Body of pancreas (tissue), 4 donors: ENCODE data around the gene MACROH2A1. TPM values are rescaled to one million over a fixed set of nuclear protein-coding genes. Genes with fewer than 3 reads are reported as not detected.

Experiments
- ATAC-seq: fragments of 150-250 bp; one replicate; pipeline ENCODE4 v1.9.1; 2016
- DNase-seq, 4 donors: peaks; one replicate each; pipeline ENCODE4 v3.0.0-alpha.2; 2019
- H3K27ac ChIP-seq, 4 donors: fragments of 200-600 bp; sonication (generic); 1 replicate in 3 of 4; 2 replicates in 1 of 4; pipeline versions ENCODE4 v1.5.1 to v1.6.1; 2016 to 2019; ENCODE audit warnings: mild to moderate bottlenecking in 1 of 4, mixed read lengths in 1 of 4, moderate library complexity in 1 of 4
- H3K27me3 ChIP-seq, 2 donors: fragments of 200-600 bp; sonication (generic); one replicate each; pipeline ENCODE4 v1.6.0; 2016; ENCODE audit warnings: mild to moderate bottlenecking in 1 of 2
- H3K36me3 ChIP-seq, 2 donors: fragments of 200-600 bp; sonication (generic); replicated peaks in 1 of 2; 2 replicates each; pipeline ENCODE4 v1.5.1; 2016; ENCODE audit warnings: low read depth in 2 of 2; ENCODE audit not compliant: insufficient read depth in 1 of 2
- H3K4me1 ChIP-seq: fragments of 200-600 bp; sonication (generic); one replicate; pipeline ENCODE4 v1.6.0; 2016
- H3K4me3 ChIP-seq, 2 donors: fragments of 200-600 bp; sonication (generic); 1 replicate in 1 of 2; 2 replicates in 1 of 2; pipeline ENCODE4 v1.5.1; 2016 to 2019
- H3K9me3 ChIP-seq, 3 donors: fragments of 200-600 bp; sonication (generic); 1 replicate in 2 of 3; 2 replicates in 1 of 3; pipeline ENCODE4 v1.5.1; 2016
- POLR2A ChIP-seq, 3 donors: fragments of 450-650 bp; IDR thresholded peaks; one replicate each; pipeline ENCODE4 v1.6.1; 2016; ENCODE audit warnings: antibody characterized with exemption in 3 of 3, mild to moderate bottlenecking in 2 of 3
- whole genome bisulfite sequencing, 2 donors: methylation state at CpG; one replicate each; pipeline ENCODE4 v1.1.5; 2017; 5-methylcytosine and 5-hydroxymethylcytosine counted together
- intact Hi-C: fragments of 100-400 bp; cut with DNase I; formaldehyde crosslinking; loops from one replicate; pipeline ENCODE4 v1.15.1; 2023
- total RNA-seq, 2 donors: library from RNA; depleted of rRNA; stranded (reverse); fragments of >200 nt; gene quantifications; one replicate each; pipeline ENCODE4 v1.1.0, GENCODE V29; 2016
- TF ChIP-seq, protein P1 (sequence below), 7 experiments: fragments of 450-650 bp in 4 of 7; fragments of 200-600 bp in 3 of 7; sonication (generic) in 3 of 7; IDR thresholded peaks; one replicate each; pipeline ENCODE4 v1.5.1; 2016 to 2019; ENCODE audit warnings: antibody characterized with exemption in 7 of 7

MACROH2A1 gene
- total RNA-seq, 2 donors from 2014 or later = 78.9 to 142 TPM

DNA sequence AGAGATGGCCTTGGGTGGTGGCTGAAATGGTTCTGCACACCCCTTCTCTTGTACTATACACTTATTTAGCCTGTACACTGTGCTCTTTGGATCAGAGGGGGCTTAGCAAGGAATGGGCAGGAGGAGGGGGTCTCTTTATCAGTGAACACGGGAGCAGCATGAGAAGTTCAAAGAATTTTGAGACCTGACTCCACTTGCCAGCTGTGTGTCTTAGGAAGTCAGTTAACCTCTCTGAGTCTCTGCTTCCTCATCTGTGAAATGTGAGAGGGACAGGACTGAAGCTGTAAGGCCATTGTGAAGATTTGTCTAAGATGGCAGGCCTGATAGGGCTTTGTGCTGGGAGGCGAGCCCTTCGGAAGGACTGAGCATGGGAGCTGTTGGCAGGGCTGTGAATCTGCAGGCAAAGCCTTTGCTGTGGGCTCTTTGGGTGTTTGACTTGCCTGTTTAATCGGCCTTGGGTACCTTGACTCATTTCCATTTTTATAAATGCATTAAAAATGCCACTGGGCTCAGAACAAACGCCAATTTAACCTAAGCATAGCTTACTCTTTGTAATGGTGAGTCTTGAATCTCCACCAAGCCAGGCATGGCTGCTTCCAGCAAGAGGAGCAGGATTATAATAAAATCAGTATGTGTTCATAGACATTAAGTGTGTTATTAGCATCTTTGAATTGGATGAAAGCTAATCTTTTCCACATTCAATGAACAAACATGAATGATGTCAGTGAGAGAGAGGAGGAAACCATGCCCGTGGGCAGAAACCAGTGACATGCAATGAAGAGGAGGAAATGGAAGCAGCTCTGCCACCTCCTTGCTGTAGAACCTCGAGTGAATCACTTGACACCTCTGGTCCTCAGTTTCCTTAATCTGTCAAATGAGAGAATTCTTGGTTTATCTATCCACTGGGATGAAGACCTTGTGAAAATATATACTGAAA is 89.4 kb downstream of the MACROH2A1 start:
- Histone ChIP-seq H3K36me3 (no peaks in the 10 kb centered on the region), H3K27me3 (no peaks in the 10 kb centered on the region), H3K4me1 (no peaks in the 10 kb centered on the region), H3K27ac (no peak overlapping the region), H3K9me3 (no peaks in the 10 kb centered on the region), H3K4me3 (no peak overlapping the region)
- ATAC-seq = no peak
- TF ChIP-seq POLR2A (IDR thresholded peaks at IDR 0.05) = no peak
- TF ChIP-seq, protein P1, sequence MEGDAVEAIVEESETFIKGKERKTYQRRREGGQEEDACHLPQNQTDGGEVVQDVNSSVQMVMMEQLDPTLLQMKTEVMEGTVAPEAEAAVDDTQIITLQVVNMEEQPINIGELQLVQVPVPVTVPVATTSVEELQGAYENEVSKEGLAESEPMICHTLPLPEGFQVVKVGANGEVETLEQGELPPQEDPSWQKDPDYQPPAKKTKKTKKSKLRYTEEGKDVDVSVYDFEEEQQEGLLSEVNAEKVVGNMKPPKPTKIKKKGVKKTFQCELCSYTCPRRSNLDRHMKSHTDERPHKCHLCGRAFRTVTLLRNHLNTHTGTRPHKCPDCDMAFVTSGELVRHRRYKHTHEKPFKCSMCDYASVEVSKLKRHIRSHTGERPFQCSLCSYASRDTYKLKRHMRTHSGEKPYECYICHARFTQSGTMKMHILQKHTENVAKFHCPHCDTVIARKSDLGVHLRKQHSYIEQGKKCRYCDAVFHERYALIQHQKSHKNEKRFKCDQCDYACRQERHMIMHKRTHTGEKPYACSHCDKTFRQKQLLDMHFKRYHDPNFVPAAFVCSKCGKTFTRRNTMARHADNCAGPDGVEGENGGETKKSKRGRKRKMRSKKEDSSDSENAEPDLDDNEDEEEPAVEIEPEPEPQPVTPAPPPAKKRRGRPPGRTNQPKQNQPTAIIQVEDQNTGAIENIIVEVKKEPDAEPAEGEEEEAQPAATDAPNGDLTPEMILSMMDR (IDR thresholded peaks at IDR 0.05) = no peak
- 65 to 66% methylated on average over 7 of the region's 7 CpGs for WGBS, 2 donors
- intact Hi-C loops = no loop called here
- DNase-seq = no peak

DNA sequence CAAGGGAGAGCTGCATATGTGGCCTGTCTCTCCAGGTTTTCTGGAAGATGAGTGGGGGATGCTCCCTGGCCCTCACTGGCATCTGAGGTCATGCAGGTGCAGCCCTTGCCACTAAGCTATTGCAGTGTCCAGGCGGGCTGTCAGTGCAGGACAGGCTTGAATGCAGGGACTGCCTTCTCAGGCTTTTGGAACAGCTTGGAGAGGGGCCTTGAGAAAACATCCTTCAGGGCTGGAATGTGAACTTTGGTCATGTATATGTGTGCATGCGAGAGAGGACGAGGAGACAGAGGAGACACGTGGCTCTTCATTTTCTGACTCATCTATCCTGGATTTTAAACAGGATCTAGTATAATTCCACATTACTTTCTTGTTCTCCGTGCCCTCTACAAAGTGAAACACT is 90.3 kb downstream of the MACROH2A1 start:
- TF ChIP-seq POLR2A (IDR thresholded peaks at IDR 0.05) = no peak
- TF ChIP-seq, protein P1 (IDR thresholded peaks at IDR 0.05) = no peak
- ATAC-seq = no peak
- Histone ChIP-seq H3K4me3 (no peak overlapping the region), H3K27ac (no peak overlapping the region), H3K27me3 (no peaks in the 10 kb centered on the region), H3K36me3 (no peaks in the 10 kb centered on the region), H3K9me3 (no peaks in the 10 kb centered on the region), H3K4me1 (no peaks in the 10 kb centered on the region)
- 65 to 70% methylated on average over 5 of the region's 5 CpGs for WGBS, 2 donors
- no peak for DNase-seq
- intact Hi-C loops = no loop called here

DNA sequence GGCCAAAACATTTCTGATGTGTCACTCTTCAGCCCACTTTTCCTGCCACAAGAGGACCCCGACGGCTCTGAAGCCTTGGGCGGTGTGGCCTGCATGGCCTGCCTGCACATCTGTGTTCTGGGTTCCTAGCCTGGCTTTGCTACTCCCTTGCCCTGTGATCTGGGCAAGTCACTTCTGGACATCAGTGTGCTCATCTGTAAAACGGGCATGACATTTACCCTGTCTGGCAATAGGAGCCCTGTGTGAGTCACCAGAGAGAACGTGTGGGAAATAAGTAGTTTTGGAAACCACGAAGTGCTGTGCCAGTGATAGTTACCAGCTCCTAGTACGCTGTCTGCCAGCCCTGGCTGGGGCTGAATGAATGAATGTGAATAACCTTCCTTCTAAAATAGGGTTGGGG is 90.8 kb downstream of the MACROH2A1 start:
- 73 to 74% methylated on average over 7 of the region's 7 CpGs for WGBS, 2 donors
- no peaks in the 10 kb centered on the region for H3K36me3 ChIP-seq
- H3K27ac ChIP-seq = no peak overlapping the region
- intact Hi-C loops = no loop called here
- no peak for DNase-seq
- no peaks in the 10 kb centered on the region for H3K9me3 ChIP-seq
- H3K4me3 ChIP-seq = no peak overlapping the region
- TF ChIP-seq POLR2A (IDR thresholded peaks at IDR 0.05) = no peak
- TF ChIP-seq, protein P1 (IDR thresholded peaks at IDR 0.05) = no peak
- no peak for ATAC-seq
- H3K27me3 ChIP-seq = no peaks in the 10 kb centered on the region
- H3K4me1 ChIP-seq = no peaks in the 10 kb centered on the region

DNA sequence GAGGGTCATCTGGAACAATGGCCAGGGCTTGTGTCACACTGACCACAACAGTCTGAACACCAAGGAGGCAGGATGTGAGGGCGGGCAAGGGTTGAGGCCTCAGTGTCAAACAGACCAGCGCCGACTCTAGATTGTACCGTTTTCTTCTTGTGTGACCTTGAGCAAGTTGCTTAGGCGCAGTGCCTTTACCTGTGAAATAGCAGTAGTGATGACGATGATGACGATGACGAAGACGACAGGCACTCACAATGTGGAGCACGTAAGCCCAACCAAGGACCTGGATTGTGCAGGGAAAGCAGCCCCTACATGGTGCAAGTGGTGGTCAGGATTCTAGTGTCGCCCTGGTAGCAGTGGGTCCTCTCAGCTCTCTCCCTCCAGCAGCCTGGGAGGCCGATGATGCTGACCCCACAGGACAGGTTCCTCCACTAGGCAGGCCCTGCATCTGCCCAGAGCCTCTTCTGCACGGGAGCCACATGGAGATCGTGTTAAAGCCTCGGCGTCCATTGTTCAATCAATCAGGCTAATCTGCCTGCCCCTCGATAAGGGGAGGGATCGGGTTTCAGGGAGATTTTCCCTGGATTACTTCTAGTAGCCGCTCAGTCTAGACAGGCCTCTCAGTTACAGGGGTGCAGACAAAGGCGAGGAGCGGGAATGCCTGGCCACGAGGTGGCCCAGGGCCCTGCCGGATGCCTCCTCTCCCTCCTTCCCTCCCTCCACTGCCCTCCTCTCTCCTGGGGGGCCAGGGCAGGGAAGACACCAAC is 91.7 kb downstream of the MACROH2A1 start:
- 64 to 70% methylated on average over 23 of the region's 23 CpGs for WGBS, 2 donors
- no peaks in the 10 kb centered on the region for H3K36me3 ChIP-seq
- H3K27ac ChIP-seq = no peak overlapping the region

More for the DNA sequence above, 91.7 kb downstream of the MACROH2A1 start:
- Histone ChIP-seq H3K4me3 (no peak overlapping the region), H3K27me3 (no peaks in the 10 kb centered on the region), H3K9me3 (no peaks in the 10 kb centered on the region), H3K4me1 (no peaks in the 10 kb centered on the region)
- TF ChIP-seq, protein P1 (IDR thresholded peaks at IDR 0.05) = no peak
- no peak for TF ChIP-seq POLR2A (IDR thresholded peaks at IDR 0.05)
- ATAC-seq (no peak), DNase-seq (no peak)
- intact Hi-C loops = no loop called here
